Suppressor macrophage treated with lipopolysaccharide for 1 hour (primary cell): ENCODE measurements around the gene PLXNA2.

Experiments
- DNase-seq, 3 donors: peaks; one replicate each; pipeline ENCODE4 v3.0.0-alpha.2; 2020 to 2022

PLXNA2 gene

GRCh38 chr1:208110296-208110695, 133.9 kb downstream of the PLXNA2 start:
- no peak for DNase-seq

DNA sequence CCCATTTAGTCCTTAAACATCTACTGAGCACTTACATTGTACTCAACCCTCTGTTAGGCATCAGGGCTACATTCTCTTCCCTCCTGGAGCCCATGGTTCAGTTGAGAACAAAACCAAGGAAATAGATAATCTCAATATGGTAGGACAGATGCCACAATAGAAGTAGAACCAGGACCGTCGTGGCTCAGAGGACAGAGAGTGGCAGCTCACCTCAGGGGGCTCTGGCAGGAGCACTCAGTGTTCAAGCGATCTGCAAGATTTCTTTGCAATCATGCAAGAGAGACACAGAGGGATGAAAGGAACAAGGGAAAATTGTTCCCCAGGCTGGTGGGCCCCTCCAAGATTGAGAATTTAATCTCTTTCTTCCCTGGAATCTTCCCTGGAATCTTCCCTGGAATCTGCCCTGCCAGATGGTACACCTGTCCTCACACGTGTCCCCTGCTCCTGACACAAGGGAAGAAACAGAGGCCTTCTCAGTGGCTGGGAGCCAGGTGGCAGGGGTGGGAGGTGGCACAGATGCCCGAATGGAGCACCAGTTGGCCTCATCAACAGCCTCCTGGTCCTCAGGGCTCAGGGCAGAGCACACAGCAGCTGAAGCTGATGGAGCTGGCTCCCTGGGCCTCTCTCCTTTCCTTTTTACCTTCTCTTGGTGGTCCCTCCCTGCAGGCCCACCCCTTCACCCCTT, 135.4 kb downstream of the PLXNA2 start:
- no peak for DNase-seq

DNA sequence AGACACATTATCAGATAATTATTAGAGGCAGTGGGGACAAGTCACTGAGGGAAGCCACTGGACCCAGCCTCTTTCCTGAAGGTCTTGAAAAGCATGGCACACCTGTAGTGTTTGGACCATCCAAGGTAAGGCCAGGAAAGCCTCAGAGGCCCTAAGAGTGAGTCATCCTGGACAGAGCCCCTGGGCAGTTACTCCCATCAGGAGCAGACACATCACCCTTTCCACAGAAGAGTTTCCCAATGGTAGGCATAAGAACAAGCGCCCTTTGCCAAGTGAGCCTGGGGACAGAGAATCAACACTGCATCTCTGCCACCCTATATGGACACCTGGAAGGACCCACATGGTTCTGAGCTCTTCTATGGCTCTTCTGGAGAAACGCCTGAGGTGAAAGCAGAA, 136.0 kb downstream of the PLXNA2 start:
- DNase-seq: no peak

- DNase-seq: no peak
Measured at GRCh38 chr1:208107425-208108212, 136.6 kb downstream of the PLXNA2 start.

GRCh38 chr1:208106218-208106617, 138.0 kb downstream of the PLXNA2 start:
- DNase-seq: no peak

GRCh38 chr1:208105756-208106155, 138.4 kb downstream of the PLXNA2 start:
- no peak for DNase-seq

- DNase-seq: no peak
Measured at GRCh38 chr1:208103597-208104513, 140.3 kb downstream of the PLXNA2 start.

DNA sequence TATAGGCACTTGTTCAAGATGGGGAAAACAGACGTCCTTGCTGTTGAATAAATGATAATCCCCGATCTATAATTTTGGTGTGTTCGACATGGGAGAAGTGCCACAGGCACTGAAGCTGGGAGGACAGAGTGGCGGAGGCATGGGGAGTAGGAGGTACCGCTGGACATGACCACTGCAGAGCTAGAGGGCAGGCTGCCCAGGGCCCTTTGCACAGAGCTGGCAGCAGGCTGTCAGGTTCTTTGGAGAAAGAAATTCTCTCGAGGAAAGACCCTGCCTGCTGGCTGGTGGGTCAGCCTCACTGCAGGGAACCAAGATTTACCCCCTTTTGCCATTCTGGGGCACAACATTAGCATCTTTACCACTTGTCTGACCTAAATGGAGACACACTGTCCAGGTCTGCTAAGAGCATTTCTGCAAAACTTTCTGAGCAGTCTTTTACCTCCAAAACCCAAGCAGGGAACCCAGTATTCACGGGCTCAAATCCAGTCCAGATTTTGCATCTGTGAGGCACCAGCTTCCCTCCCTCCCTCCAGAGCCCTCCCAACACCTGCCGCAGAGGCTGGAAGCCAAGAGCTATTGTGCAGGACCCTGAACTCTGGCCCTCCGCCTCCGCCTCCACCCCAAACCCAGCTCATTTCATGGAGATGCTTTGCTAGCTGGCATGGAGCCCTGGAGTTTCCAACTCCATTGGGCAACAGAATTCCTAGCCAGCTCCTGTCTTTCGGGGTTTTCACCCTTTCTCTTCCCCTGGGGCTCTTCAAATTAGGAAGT, 142.3 kb downstream of the PLXNA2 start:
- no peak for DNase-seq

GRCh38 chr1:208100906-208101305, 143.3 kb downstream of the PLXNA2 start:
- DNase-seq: no peak

GRCh38 chr1:208100106-208100505, 144.1 kb downstream of the PLXNA2 start:
- no peak for DNase-seq

DNA sequence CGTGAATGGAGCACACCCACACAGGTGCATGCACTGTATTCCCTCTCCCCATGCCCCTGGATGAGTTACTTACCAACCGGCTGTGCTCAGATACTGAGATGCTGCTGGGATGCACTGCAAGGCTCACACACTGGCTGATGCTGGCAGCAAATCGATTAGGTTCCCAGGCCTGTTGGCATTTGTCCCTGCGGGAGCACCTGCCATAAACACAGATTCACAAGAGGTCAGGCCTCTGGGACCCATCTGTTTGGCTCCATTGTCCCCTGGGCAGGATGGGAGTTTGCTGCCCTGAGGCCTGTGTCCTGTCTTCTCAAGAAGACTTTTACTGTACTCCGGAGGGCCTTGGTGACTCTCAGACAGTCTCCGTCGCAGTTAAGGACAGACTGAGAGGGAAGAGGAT, 145.4 kb downstream of the PLXNA2 start:
- DNase-seq: no peak

DNA sequence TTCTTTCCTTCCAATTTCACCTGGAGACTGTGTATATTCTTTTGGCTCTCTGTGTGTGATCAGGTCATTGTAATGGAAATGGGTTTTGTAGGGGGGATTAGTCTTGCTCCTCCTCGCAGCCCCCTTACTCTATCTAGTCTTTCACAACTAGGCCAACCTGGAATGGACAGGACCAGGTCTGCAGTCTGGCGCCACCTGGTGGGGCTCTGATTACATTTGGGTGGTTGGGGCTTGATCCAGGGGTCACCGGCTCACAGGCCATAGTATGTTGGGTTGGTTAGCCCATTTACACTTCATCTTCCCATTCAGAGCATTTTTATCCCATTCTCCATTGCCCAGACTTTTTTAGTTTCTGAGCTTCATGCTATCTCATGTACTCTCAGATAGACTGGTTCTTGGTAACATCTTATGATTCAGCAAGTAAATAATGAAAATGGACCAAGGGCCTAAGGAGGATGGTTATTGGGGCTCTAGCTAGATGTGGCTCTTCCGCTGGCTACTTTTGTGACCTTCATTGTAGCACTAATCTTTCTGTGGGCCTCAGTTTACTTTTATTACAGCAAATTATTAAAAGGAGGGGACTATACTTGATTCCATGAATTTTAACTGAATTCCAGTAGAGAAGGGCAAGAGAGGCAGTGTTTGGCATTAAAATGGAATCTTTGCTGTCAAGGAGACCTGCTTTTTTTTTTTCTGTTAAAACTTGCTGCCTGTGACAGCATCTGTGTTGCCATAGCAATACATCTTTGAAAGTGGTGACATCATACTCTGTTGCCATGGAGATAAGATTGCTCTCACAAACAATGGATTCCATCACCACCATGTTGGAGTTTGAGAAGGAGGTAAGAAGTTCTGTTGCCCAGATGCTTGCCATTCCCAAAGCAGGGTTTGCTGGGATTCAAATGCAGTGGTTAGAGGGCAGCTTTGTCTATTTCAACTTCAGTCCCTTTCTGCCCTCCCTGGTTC, 150.1 kb downstream of the PLXNA2 start:
- peak; percentile 75 to 89 (median 79) for DNase-seq

GRCh38 chr1:208093046-208093445, 151.1 kb downstream of the PLXNA2 start:
- no peak for DNase-seq

DNA sequence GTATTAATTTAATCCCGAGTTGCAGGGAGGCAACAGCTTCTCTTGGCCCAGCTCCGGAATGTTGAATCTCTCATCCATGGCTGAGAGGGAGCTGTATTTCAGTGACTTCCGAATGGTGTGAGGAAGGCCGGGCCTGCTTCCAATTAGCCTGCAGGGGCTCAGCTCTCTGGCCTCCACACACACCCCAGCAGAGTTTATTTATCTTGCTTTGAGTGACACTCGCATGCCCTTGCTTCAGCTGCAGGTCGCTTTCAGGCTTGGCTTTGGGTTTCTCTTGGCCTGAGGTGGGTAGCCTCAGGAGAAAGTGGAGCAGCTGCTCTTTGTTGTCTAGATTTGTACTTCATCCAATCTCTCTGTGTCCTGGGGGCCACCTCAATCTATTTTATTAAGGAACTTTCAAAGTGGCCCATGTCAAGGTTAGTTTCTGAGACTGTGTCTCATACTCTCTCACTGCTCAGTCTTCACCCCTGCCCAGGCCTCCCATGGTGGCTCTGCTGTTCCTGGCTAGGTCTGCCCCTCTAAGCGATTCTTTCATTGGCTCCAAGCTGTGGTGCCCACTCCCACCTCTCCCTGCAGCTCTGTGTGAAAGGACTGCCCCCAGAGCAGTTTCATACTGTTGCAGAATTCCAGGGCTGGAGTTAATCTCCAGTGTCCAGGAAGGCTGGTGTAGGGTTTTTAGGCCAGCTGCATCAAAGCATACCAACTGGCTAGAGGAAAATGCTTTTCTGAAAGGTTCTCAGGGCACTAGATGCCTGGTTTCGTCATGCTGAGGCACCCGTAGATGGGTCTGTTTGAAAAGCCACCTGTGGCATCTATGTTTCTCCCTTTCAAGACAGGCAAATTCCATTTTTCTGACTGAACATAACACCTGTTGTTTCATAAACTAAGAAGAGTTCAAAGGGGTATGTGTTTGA, 153.5 kb downstream of the PLXNA2 start:
- DNase-seq: no peak

- peak; percentile 36 to 46 (median 38) for DNase-seq
Measured at GRCh38 chr1:208089761-208090370, 154.3 kb downstream of the PLXNA2 start.

DNA sequence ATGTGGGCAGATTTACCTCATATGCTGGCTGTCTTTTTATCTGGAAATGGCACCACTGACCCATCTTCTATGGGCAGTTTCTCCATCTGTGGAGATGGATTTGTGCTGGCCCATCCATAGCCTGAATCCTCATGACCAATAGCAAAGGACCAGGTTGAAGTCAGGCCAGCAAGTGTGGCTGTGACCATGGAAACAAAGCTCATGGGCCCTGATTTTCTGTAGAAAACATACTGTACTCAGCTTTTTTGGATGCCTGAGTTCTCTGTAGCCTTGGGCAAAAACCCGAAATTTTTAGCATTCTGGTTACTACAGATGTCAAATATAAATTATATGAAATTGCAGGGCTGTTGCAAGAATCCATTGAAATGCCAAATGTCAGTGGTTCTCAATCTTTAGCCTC, 155.0 kb downstream of the PLXNA2 start:
- no peak for DNase-seq

DNA sequence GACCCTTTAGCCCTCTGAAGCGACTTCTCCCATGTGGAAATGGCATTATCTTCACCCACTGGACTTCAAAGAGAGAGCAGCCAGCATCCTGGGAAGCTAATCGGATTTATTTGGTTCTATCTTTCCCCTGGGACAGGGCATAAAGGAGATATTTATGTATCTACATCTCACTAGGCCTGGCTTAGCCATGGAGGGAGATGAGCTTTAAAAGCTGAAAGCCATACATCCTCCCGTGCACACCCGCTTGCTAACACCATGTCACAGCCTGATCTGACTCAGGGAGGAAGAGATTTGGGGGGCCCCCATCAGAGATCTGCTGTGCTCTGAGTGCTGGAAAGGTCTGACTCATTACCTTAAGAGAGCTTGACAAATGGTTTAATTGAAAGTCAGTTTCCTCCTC, 155.9 kb downstream of the PLXNA2 start:
- no peak for DNase-seq

DNA sequence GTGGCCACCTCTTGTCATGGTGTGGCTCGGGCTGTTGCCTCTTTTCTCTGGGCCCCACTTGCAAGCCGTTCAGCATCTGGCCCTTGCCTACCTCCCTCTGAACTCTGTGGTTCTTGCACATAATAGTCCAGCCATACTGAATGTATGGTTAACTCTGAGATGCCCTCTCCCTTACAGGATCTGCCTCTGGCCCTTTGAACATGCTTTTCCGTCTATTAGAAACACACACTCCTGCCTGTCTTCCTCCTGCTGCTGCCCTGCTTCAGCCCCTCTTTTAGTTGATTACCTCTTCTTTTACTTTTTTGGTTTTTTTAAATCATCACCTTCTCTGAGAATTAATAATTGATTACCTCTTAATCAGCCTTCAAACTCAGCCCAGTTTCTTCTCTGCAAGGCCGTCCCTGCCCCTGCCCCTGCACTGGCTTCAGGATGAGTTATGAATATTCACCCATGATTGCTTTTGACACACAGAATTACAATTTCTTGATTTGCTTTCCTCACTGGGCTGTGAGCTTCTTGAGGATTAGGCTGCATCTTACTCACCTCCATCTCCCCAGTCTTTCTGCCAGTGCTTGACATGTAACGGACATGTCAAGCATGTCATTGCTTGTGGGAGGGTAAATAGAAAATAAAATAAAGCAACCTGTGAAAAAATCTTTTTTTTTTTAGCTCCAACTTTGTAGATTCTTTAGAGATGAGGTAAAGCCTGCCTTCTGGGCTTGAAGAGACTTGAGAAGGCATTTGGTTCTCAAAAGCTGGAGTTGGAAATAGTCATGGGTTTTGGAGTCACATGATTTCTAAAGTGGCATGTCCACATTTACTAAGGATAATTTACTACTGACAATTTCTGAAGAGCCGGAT, 158.3 kb downstream of the PLXNA2 start:
- no peak for DNase-seq

DNA sequence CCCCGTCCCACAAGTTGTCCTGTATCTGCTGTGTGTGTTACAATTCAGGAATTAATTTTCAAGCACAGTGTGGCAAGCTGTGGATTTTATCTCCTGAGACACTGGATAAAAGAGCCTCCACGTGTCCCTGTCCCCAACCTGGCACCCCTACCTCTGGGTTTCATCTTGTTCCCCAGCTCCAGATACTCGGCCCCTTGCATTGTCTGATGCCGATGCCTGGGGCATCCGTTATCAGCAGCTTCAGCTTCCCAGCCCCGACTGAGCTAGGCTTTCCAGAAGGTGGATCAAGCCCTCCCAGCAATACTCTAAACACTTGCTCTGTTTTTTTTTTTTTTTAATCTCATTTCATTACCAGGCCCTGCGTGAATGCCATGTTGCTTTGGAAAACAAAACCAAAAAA, 159.4 kb downstream of the PLXNA2 start:
- no peak for DNase-seq
